GM18519 (cell line): Measurements from ENCODE around the gene COL6A2.

Source experiments
- ATAC-seq: cut with Tn5 transposase; IDR thresholded peaks from one replicate; pipeline ENCODE4 v1.9.1; 2021; ENCODE audit warnings: mild to moderate bottlenecking, moderate library complexity; ENCODE audit not compliant: unreplicated experiment, low FRiP score

Gene COL6A2

GRCh38 chr21:46097336-46098293, at the start of gene COL6A2:
Gene COL6A2 (plus strand): TSS chr21:46098112.
- ATAC-seq = no peak

- ATAC-seq = no peak
Observed at GRCh38 chr21:46048926-46049889, 48.7 kb upstream of the COL6A2 start.

- no peak for ATAC-seq
Observed at GRCh38 chr21:46049890-46050667, 47.8 kb upstream of the COL6A2 start.

- no peak for ATAC-seq
Observed at GRCh38 chr21:46050668-46051378, 47.1 kb upstream of the COL6A2 start.

GRCh38 chr21:46051379-46051770, 46.5 kb upstream of the COL6A2 start:
- no peak for ATAC-seq

- no peak for ATAC-seq
Observed at GRCh38 chr21:46051821-46052675, 45.9 kb upstream of the COL6A2 start.

GRCh38 chr21:46052703-46053651, 44.9 kb upstream of the COL6A2 start:
- no peak for ATAC-seq

- ATAC-seq = no peak
Observed at GRCh38 chr21:46054031-46054430, 43.9 kb upstream of the COL6A2 start.

- no peak for ATAC-seq
Observed at GRCh38 chr21:46054451-46054881, 43.4 kb upstream of the COL6A2 start.

- no peak for ATAC-seq
Observed at GRCh38 chr21:46055863-46056281, 42.0 kb upstream of the COL6A2 start.

GRCh38 chr21:46056450-46056903, 41.4 kb upstream of the COL6A2 start:
- no peak for ATAC-seq

GRCh38 chr21:46057111-46057709, 40.7 kb upstream of the COL6A2 start:
- no peak for ATAC-seq

- ATAC-seq = no peak
Observed at GRCh38 chr21:46057710-46058241, 40.1 kb upstream of the COL6A2 start.

GRCh38 chr21:46058431-46059145, 39.3 kb upstream of the COL6A2 start:
- no peak for ATAC-seq

- ATAC-seq = no peak
Observed at GRCh38 chr21:46059195-46059594, 38.7 kb upstream of the COL6A2 start.
